HFFc6 (cell line): Measurements from ENCODE around the gene CDH15. TPM values are rescaled to one million over a fixed set of nuclear protein-coding genes. Genes with fewer than 3 reads are reported as not detected.

Source experiments
- DNase-seq: peaks from one replicate; pipeline ENCODE4 v3.0.0-alpha.2; 2018
- H3K27ac Mint-ChIP-seq: 2 replicates; pipeline ENCODE4 v1.8.0; 2020; ENCODE audit warnings: mild to moderate bottlenecking, mixed read lengths
- H3K27me3 Mint-ChIP-seq: 2 replicates; pipeline ENCODE4 v1.8.0; 2021; ENCODE audit warnings: mild to moderate bottlenecking, moderate library complexity, mixed read lengths; ENCODE audit not compliant: insufficient read depth
- H3K36me3 Mint-ChIP-seq: 2 replicates; pipeline ENCODE4 v1.8.0; 2021; ENCODE audit warnings: low read depth, mixed read lengths
- H3K4me1 Mint-ChIP-seq: 2 replicates; pipeline ENCODE4 v1.8.0; 2020; ENCODE audit warnings: low read depth, mixed read lengths
- H3K4me3 Mint-ChIP-seq: 2 replicates; pipeline ENCODE4 v1.8.0; 2020; ENCODE audit warnings: mild to moderate bottlenecking, moderate library complexity, mixed read lengths
- H3K9me3 Mint-ChIP-seq: 2 replicates; pipeline ENCODE4 v1.8.0; 2020; ENCODE audit warnings: mild to moderate bottlenecking, mixed read lengths
- total RNA-seq, 6 experiments: library from RNA; stranded (reverse); fragmentation: NEBNext Ultra II Directional; extraction: Animal tissue kit (Norgen Biotek cat#: 25700); gene quantifications; 2 replicates in 1 of 6; 3 replicates in 5 of 6; pipeline ENCODE4 v1.2.3, GENCODE V29; 2021
- TF ChIP-seq, protein P1 (sequence below): fragments of 200-600 bp; sonication (generic); IDR thresholded peaks from 2 replicates; pipeline ENCODE4 v1.5.0; 2021; ENCODE audit warnings: antibody characterized with exemption, mild to moderate bottlenecking

The CDH15 gene
- total RNA-seq, 6 experiments from 2014 or later = 0.05 to 0.07 TPM; not detected in 4

DNA sequence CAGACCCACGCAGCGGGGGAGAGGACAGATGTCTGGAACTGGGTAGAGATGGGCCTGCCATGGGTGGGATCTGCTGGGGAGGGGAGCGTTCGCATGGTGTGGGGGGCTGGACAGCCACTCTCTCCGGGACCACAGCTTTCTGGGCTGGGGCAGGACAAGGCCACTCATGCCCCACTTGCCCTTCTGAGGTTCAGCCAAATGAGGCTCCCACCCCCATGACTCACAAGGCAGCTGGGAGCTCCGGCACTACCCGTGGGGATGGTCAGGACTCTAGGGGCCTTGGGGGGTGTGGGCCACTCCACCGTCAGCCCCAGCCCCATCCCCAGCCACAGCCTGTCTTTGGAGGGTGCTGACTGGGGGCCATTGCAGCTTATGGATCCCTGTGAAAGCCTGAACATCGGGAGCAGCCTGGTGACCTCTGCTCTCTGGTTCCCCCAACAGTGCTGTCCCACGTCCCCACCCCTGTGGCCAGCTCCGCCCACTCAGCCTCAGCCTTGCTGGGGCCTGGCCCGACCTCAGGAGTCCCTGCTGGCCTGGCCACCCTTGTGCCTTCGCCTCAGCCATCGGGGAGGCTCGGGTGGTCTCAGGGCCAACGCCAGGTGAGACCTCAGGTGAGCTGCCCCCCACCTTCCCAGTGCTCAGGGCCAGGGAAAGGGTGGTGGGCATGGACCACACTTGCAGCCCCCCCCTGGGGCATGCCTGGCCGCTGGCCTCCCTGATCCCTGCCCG lies 4.7 kb upstream of the CDH15 start:
- peaks cover 4% of the 10 kb centered on the region for H3K27me3 Mint-ChIP-seq
- peaks cover 14% of the 10 kb centered on the region for H3K4me1 Mint-ChIP-seq
- TF ChIP-seq, protein P1, sequence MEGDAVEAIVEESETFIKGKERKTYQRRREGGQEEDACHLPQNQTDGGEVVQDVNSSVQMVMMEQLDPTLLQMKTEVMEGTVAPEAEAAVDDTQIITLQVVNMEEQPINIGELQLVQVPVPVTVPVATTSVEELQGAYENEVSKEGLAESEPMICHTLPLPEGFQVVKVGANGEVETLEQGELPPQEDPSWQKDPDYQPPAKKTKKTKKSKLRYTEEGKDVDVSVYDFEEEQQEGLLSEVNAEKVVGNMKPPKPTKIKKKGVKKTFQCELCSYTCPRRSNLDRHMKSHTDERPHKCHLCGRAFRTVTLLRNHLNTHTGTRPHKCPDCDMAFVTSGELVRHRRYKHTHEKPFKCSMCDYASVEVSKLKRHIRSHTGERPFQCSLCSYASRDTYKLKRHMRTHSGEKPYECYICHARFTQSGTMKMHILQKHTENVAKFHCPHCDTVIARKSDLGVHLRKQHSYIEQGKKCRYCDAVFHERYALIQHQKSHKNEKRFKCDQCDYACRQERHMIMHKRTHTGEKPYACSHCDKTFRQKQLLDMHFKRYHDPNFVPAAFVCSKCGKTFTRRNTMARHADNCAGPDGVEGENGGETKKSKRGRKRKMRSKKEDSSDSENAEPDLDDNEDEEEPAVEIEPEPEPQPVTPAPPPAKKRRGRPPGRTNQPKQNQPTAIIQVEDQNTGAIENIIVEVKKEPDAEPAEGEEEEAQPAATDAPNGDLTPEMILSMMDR = no peak
- H3K4me3 Mint-ChIP-seq = no peak overlapping the region
- H3K9me3 Mint-ChIP-seq = no peaks in the 10 kb centered on the region; the same call in 1 of the 2 replicates
- DNase-seq = no peak
- H3K27ac Mint-ChIP-seq = no peak overlapping the region
- no peaks in the 10 kb centered on the region for H3K36me3 Mint-ChIP-seq

DNA sequence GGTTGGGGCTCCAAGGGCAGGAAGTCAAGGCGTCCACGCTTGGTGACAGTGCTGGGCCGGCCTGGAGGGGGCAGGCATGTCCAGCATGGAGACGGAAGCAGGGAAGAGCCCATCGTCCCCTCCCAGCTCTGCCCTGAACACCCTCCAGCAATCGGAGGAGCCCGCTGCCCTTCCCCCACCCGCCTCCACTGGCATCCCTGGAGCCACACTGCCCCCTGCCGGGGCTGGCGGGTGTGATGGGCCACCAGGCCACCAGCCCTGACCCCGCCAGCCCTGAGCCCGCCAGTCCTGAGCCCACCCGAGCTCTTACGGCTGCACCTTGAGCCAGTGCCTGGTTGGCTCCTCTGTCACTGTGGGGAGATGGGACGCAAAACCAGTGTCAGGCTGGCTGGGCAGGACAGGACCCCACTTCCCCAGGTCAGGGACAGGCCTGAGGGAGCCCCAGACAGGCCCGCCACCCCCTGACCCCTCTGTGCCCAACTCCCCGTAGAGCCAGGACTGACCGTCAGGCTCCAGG lies 4.1 kb upstream of the CDH15 start:
- Mint-ChIP-seq H3K27ac (no peak overlapping the region), H3K27me3 (peaks cover 3% of the 10 kb centered on the region), H3K9me3 (no peaks in the 10 kb centered on the region), H3K4me3 (no peak overlapping the region), H3K4me1 (peaks cover 14% of the 10 kb centered on the region), H3K36me3 (no peaks in the 10 kb centered on the region)
- DNase-seq = peak; percentile 68
- TF ChIP-seq, protein P1 = peak; percentile 91

DNA sequence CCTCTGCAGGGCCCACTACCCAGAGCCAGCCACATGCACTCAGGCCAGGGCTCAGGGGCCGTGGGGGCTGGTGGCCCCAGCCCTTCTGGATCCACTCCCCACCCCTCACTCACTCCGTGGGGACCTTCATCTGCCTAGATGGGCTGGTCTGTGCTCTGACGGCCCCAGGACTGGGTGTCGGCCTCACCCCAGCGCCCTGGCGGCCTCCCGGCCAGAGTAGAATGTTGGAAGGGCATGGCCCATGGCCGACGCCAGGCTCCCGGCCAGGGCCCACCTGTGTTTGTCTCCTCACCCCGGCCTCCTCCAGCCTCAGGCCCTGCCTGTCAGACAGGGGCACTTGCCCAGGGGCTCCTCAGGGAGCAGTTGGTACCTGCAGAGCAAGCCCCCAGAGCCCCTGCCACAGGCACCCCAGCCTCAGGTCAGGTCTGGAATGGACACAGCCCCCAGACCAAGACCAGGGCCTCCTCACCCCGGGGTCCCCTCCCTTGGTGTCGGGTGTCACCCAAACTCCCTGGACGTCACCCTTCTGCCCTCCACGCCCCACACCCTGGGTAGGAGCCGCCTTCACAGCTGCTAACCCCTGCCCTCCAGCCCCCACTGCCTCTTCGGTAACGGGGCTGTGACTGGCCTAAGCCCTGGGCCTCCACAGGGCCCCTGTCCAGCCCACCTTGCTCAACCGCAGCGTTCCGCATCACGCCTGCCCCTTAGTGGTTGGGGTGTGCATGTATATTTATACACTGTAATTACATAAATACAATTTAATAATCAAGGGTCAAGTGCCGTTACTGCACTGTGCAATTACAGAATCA lies 3.0 kb upstream of the CDH15 start:
- Mint-ChIP-seq H3K4me3 (no peak overlapping the region), H3K36me3 (no peaks in the 10 kb centered on the region), H3K27ac (no peak overlapping the region), H3K4me1 (peaks cover 14% of the 10 kb centered on the region), H3K27me3 (peaks cover 3% of the 10 kb centered on the region), H3K9me3 (no peaks in the 10 kb centered on the region)
- TF ChIP-seq, protein P1 = peak; percentile 47
- DNase-seq = no peak

DNA sequence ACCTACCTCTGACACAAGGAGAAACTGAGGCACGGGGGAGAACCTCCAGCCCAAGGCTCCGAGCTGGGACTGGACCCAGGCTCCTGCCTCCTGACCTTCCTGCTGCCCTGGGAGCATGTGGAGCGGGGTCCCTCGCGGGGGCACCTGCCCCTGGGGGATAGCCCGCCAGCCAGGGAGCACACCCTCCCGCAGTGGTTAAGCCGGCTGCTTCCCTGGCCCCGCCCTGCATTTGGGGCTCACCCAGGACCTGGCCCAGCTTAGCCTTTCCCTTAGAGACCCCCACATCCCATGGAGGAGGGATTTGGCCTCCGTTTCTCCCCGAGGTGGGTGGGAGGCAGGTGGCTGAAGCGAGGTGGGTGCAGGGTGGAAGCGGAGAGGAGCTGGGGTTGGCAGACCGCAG lies 1.8 kb upstream of the CDH15 start:
- TF ChIP-seq, protein P1 = no peak
- H3K27ac Mint-ChIP-seq = no peak overlapping the region
- no peak for DNase-seq
- H3K4me3 Mint-ChIP-seq = no peak overlapping the region
- no peaks in the 10 kb centered on the region for H3K9me3 Mint-ChIP-seq
- H3K36me3 Mint-ChIP-seq = no peaks in the 10 kb centered on the region
- H3K4me1 Mint-ChIP-seq = peaks cover 5% of the 10 kb centered on the region
- peaks cover 3% of the 10 kb centered on the region for H3K27me3 Mint-ChIP-seq

DNA sequence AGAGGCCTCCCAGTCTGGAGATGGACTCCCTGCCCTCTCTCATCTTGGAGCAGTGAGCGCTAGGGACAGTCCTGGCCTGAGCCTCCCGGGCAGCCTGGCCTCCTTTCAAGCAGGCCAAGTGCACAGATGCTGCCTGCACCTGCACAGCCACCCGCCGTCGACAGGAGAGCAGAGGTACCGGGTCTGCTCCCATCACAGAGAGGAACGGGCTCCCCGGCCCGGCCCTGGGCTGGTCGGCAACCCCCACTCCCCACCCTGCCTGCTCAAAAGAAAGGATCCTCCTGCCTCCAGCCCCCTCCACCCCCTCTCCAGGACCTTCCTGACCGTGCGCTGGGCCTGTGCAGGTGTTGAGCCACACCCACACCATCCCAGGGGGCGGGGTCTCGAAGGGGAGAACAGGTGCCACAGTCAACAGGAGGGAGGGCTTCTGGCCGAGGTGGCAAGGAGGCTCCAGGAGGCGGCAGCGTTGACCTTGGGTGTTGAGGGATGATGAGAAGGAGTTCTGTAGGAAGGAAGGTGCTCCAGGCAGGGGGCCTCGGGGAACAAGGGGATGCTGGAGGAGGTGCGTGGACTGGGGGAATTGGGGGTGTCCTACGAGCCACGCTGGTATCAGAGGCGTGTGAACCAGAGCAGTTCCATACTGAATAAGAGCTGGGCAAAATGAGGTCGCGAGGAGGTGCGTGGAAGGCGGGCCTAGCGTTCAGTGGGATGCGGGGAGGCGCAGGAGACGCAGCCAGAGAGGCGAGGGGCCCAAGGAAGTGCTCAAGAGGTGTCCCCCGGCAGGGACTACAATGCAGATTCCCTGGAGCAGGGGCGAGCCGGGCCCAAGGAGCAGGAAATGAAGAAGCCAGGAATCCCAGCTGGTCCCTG lies 967 bp upstream of the CDH15 start:
- peaks cover 2% of the 10 kb centered on the region; the same call in 1 of the 2 replicates for H3K27me3 Mint-ChIP-seq
- H3K4me1 Mint-ChIP-seq = peaks cover 5% of the 10 kb centered on the region
- TF ChIP-seq, protein P1 = no peak
- peak overlapping the region; percentile 35; the same call in 1 of the 2 replicates for H3K4me3 Mint-ChIP-seq
- H3K9me3 Mint-ChIP-seq = no peaks in the 10 kb centered on the region
- DNase-seq = no peak
- H3K36me3 Mint-ChIP-seq = no peaks in the 10 kb centered on the region
- H3K27ac Mint-ChIP-seq = no peak overlapping the region
